SK-N-SH (cell line): ENCODE data around the gene UBE3B. TPM values are rescaled to one million over a fixed set of nuclear protein-coding genes. Genes with fewer than 3 reads are reported as not detected.
A peak's percentile ranks its signal among the peaks of the same experiment; 100 is the strongest.

ENCODE experiments used
- CTCF ChIA-PET: fragments of 300-600, 350-600 bp; formaldehyde crosslinking; extraction: SDS; loops from one replicate; lab custom pipeline; 2021; lab: Yijun Ruan, JAX
- POLR2A ChIA-PET: fragments of 350-600 bp; sonication (Branson Sonifier 250); formaldehyde crosslinking; extraction: SDS; loops from one replicate; lab custom pipeline; 2020; ENCODE audit warnings: antibody characterized with exemption, inconsistent platforms; lab: Yijun Ruan, JAX
- DNase-seq: peaks from one replicate; pipeline ENCODE4 v3.0.0; 2012
- H2AFZ ChIP-seq: fragments of 200-600 bp; sonication (generic); 2 replicates; pipeline ENCODE4 v1.8.1; 2016; ENCODE audit warnings: antibody characterized with exemption, mild to moderate bottlenecking, low read depth
- H3F3A ChIP-seq: fragments of 200-600 bp; sonication (generic); replicated peaks from 2 replicates; pipeline ENCODE3; 2016; ENCODE audit warnings: antibody characterized with exemption, mild to moderate bottlenecking; ENCODE audit not compliant: insufficient read depth
- H3K27ac ChIP-seq, 2 experiments: fragments of 200-500 bp in 1 of 2; fragments of 200-600 bp in 1 of 2; sonication (Bioruptor generic) in 1 of 2; sonication (generic), shearing (Covaris generic) in 1 of 2; 2 replicates each; pipeline versions ENCODE4 v1.5.1 to v1.6.1; 2014 to 2016; ENCODE audit warnings: low read depth in 2 of 2, inconsistent platforms in 1 of 2, low read length in 1 of 2, mild to moderate bottlenecking in 1 of 2, mixed read lengths in 1 of 2
- H3K27me3 ChIP-seq: fragments of 200-600 bp; sonication (generic), shearing (Covaris generic); 2 replicates; pipeline ENCODE4 v1.6.1; 2016; ENCODE audit warnings: mixed run types; ENCODE audit not compliant: insufficient read depth
- H3K36me3 ChIP-seq, 2 experiments: fragments of 200-500 bp in 1 of 2; fragments of 200-600 bp in 1 of 2; sonication (Bioruptor generic) in 1 of 2; sonication (generic) in 1 of 2; replicated peaks in 1 of 2; 2 replicates each; pipeline versions ENCODE3 to v1.5.1; 2014 to 2016; ENCODE audit warnings: low read length in 1 of 2, mild to moderate bottlenecking in 1 of 2; ENCODE audit not compliant: insufficient read depth in 2 of 2, control insufficient read depth in 1 of 2
- H3K4me1 ChIP-seq, 2 experiments: fragments of 200-500 bp in 1 of 2; fragments of 200-600 bp in 1 of 2; sonication (Bioruptor generic) in 1 of 2; sonication (generic), shearing (Covaris generic) in 1 of 2; 2 replicates each; pipeline versions ENCODE4 v1.5.1 to v1.6.1; 2014 to 2016; ENCODE audit warnings: low read depth in 1 of 2, low read length in 1 of 2, mixed run types in 1 of 2; ENCODE audit not compliant: insufficient read depth in 2 of 2, control insufficient read depth in 1 of 2
- H3K4me2 ChIP-seq: fragments of 200-600 bp; sonication (generic), shearing (Covaris generic); 2 replicates; pipeline ENCODE4 v1.6.1; 2017; ENCODE audit warnings: mixed run types
- H3K4me3 ChIP-seq, 2 experiments: fragments of 200-500 bp in 1 of 2; fragments of 200-600 bp in 1 of 2; sonication (Bioruptor generic) in 1 of 2; sonication (generic), shearing (Covaris generic) in 1 of 2; 2 replicates each; pipeline versions ENCODE4 v1.5.1 to v1.8.1; 2014 to 2016; ENCODE audit warnings: low read depth in 2 of 2, inconsistent platforms in 1 of 2, low read length in 1 of 2, mild to moderate bottlenecking in 1 of 2, mixed read lengths in 1 of 2, moderate library complexity in 1 of 2
- H3K79me2 ChIP-seq: fragments of 200-600 bp; sonication (generic); 2 replicates; pipeline ENCODE4 v1.8.1; 2017; ENCODE audit warnings: mild to moderate bottlenecking; ENCODE audit not compliant: insufficient read depth
- H3K9ac ChIP-seq: fragments of 200-600 bp; sonication (generic); 2 replicates; pipeline ENCODE4 v1.6.1; 2017; ENCODE audit warnings: mixed run types
- H3K9me2 ChIP-seq: fragments of 200-600 bp; sonication (generic); 2 replicates; pipeline ENCODE4 v1.6.1; 2017; ENCODE audit warnings: mixed run types
- H3K9me3 ChIP-seq: fragments of 200-600 bp; sonication (generic); 2 replicates; pipeline ENCODE4 v1.6.1; 2017; ENCODE audit warnings: mixed run types, mild to moderate bottlenecking, moderate library complexity
- H4K20me1 ChIP-seq: fragments of 200-600 bp; sonication (generic); 2 replicates; pipeline ENCODE4 v1.6.1; 2017; ENCODE audit warnings: mild to moderate bottlenecking, mixed run types; ENCODE audit not compliant: insufficient read depth
- CHD2 ChIP-seq: fragments of 150-350 bp; IDR thresholded peaks from 2 replicates; pipeline ENCODE4 v1.6.1; 2018; ENCODE audit warnings: low read length; ENCODE audit not compliant: partially characterized antibody
- ELF1 ChIP-seq: IDR thresholded peaks from 2 replicates; pipeline ENCODE4 v1.4.0; 2012
- EP300 ChIP-seq, 2 experiments: IDR thresholded peaks; 2 replicates each; pipeline versions ENCODE4 v1.4.0 to v1.6.1; 2012; ENCODE audit warnings: borderline replicate concordance in 1 of 2, low read depth in 1 of 2, low read length in 1 of 2
- EZH2phosphoT487 ChIP-seq: fragments of 200-600 bp; sonication (generic); IDR thresholded peaks from 2 replicates; pipeline ENCODE4 v1.6.1; 2017; ENCODE audit warnings: low read depth, mixed run types, mild to moderate bottlenecking, antibody characterized with exemption, moderate library complexity, borderline replicate concordance
- FOSL2 ChIP-seq: IDR thresholded peaks from 2 replicates; pipeline ENCODE4 v1.4.0; 2012; ENCODE audit warnings: low read depth, mild to moderate bottlenecking, moderate library complexity, borderline replicate concordance
- FOXJ3 ChIP-seq: sonication (generic); formaldehyde crosslinking; IDR thresholded peaks from 2 replicates; pipeline ENCODE4 v1.5.1; 2020; ENCODE audit warnings: mild to moderate bottlenecking, missing genetic modification reagents
- FOXM1 ChIP-seq: IDR thresholded peaks from 2 replicates; pipeline ENCODE4 v1.4.0; 2012; ENCODE audit warnings: low read depth, mild to moderate bottlenecking
- GATA2 ChIP-seq: sonication (generic); formaldehyde crosslinking; IDR thresholded peaks from 2 replicates; pipeline ENCODE4 v1.5.0; 2020; ENCODE audit warnings: mild to moderate bottlenecking, missing genetic modification reagents
- JUND ChIP-seq: IDR thresholded peaks from 2 replicates; pipeline ENCODE4 v1.4.0; 2012
- MEF2A ChIP-seq: IDR thresholded peaks from 2 replicates; pipeline ENCODE4 v1.4.0; 2012; ENCODE audit warnings: low read depth, borderline replicate concordance
- MXI1 ChIP-seq: IDR thresholded peaks from 2 replicates; pipeline ENCODE4 v1.6.1; 2012; ENCODE audit warnings: mild to moderate bottlenecking, low read depth, low read length, improper control_type of control experiment
- POLR2AphosphoS5 ChIP-seq: IDR thresholded peaks from 2 replicates; pipeline ENCODE4 v1.6.1; 2012; ENCODE audit warnings: low read depth, low read length
- RCOR1 ChIP-seq: fragments of 150-350 bp; IDR thresholded peaks from 2 replicates; pipeline ENCODE4 v1.6.1; 2017; ENCODE audit warnings: antibody characterized with exemption, low read length
- RFX5 ChIP-seq: IDR thresholded peaks from 2 replicates; pipeline ENCODE4 v1.6.1; 2012; ENCODE audit warnings: mild to moderate bottlenecking, improper control_type of control experiment, low read length
- RXRA ChIP-seq: IDR thresholded peaks from 2 replicates; pipeline ENCODE4 v1.4.0; 2012; ENCODE audit warnings: low read depth, mild to moderate bottlenecking, borderline replicate concordance
- SIN3A ChIP-seq: IDR thresholded peaks from 2 replicates; pipeline ENCODE4 v1.6.1; 2012; ENCODE audit warnings: low read depth, mild to moderate bottlenecking, low read length, moderate library complexity, borderline replicate concordance
- SMC3 ChIP-seq: IDR thresholded peaks from 2 replicates; pipeline ENCODE4 v1.6.1; 2012; ENCODE audit warnings: low read depth, low read length, improper control_type of control experiment
- TEAD4 ChIP-seq: IDR thresholded peaks from 2 replicates; pipeline ENCODE4 v1.4.0; 2012; ENCODE audit warnings: mild to moderate bottlenecking, borderline replicate concordance; ENCODE audit not compliant: insufficient read depth
- YY1 ChIP-seq: IDR thresholded peaks from 2 replicates; pipeline ENCODE4 v1.4.0; 2012; ENCODE audit warnings: low read depth, mild to moderate bottlenecking
- WGBS: methylation state at CpG from one replicate; pipeline ENCODE4 v1.1.6; 2017; ENCODE audit warnings: low lambda C conversion rate; 5-methylcytosine and 5-hydroxymethylcytosine counted together
- polyA plus RNA-seq, 3 experiments: library from polyadenylated mRNA; depleted of rRNA; stranded (reverse); fragments of >200 nt; gene quantifications; 2 replicates each; pipeline ENCODE4 v1.2.3, GENCODE V29; 2012
- TF ChIP-seq, protein P1 (sequence below): IDR thresholded peaks from 2 replicates; pipeline ENCODE4 v1.4.0; 2012; ENCODE audit warnings: low read depth, borderline replicate concordance
- TF ChIP-seq, protein P2 (sequence below): IDR thresholded peaks from 2 replicates; pipeline ENCODE4; 2012
- TF ChIP-seq, protein P3 (sequence below): fragments of 150-350 bp; IDR thresholded peaks from 2 replicates; pipeline ENCODE4 v1.6.1; 2017; ENCODE audit warnings: antibody characterized with exemption, low read length, low read depth, borderline replicate concordance
- TF ChIP-seq, protein P4 (sequence below): fragments of 200-600 bp; sonication (generic); IDR thresholded peaks from 2 replicates; pipeline ENCODE4 v1.6.1; 2017; ENCODE audit warnings: antibody characterized with exemption, mild to moderate bottlenecking, moderate library complexity
- TF ChIP-seq, protein P5 (sequence below): IDR thresholded peaks from 2 replicates; pipeline ENCODE4 v1.4.0; 2012; ENCODE audit warnings: low read depth
- TF ChIP-seq, protein P6 (sequence below): fragments of 150-350 bp; IDR thresholded peaks from 2 replicates; pipeline ENCODE4 v1.6.1; 2016; ENCODE audit warnings: mild to moderate bottlenecking, low read depth, low read length

The UBE3B gene
- polyA plus RNA-seq, 1 of the 3 experiments (the other 2 are of a cell fraction): 28.6 TPM

DNA sequence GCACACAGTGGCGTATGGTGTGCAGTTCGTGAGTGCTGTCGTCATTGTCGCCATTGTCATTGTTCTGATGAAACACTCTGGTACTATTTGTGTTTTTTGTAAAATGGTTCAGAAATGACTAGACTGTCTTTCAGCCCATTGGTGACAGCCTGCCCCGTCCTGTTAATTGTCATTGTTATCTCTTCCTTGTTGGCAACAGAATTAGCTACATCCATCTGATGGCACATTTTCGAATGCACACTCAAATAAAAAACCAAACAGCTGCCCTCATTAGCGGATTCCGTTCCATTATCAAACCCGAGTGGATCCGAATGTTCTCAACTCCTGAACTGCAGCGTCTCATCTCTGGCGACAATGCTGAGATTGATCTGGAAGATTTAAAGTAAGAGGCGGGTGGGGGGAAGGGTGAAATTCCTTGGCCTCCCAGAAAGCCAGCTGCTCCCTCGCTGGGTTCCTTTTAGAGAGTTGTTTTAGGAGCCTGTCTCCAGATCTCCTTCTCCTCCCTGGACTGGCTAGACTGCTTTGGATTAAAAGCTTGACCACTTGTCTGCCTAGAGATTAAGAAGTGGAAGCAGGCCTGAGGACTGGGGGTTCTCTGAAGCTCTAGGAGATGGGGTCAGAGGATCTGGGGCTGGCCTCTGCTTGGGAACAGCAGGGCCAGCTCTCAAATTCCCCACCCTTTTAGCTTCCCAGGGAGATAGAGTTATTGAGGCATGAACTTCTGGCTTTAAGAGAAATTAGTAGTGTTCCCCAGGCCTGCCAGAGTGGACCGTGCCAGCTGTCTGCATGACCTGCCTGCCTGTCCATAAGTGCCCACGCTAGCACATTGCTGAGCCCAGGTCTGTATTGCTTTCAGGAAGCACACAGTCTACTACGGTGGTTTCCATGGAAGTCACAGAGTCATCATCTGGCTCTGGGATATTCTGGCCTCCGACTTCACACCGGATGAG, 52.5 kb downstream of the UBE3B start:
- Histone ChIP-seq H3K4me3 (no peak overlapping the region; a peak in 1 of 4 replicates), H4K20me1 (no peaks in the 10 kb centered on the region), H3K79me2 (no peaks in the 10 kb centered on the region), H3F3A (no peaks in the 10 kb centered on the region), H3K4me1 (peaks cover 0 to 74% of the 10 kb centered on the region in 2 experiments; a peak in 2 of 4 replicates), H3K27me3 (no peaks in the 10 kb centered on the region), H3K9ac (no peak overlapping the region), H3K4me2 (no peak overlapping the region), H3K36me3 (peaks cover 7 to 64% of the 10 kb centered on the region in 2 experiments), H3K9me3 (no peaks in the 10 kb centered on the region), H3K27ac (peak overlapping the region in 1 of 2 experiments; percentile 97; a peak in 3 of 4 replicates), H2AFZ (no peak overlapping the region), H3K9me2 (no peaks in the 10 kb centered on the region)
- WGBS: 78% methylated on average over 19 of the region's 19 CpGs
- ChIA-PET POLR2A (interaction anchor here (0.7 to 1.4 kb wide), 3 partner anchors 10 to 92 kb away, joined by 3 to 5 read pairs (median 3); no protein-coding TSS in a partner anchor), CTCF (interaction anchor here (0.7 to 1.9 kb wide), 12 partner anchors 9 to 315 kb away, joined by 3 to 8 read pairs (median 3); no protein-coding TSS in a partner anchor)
- DNase-seq: no peak
- TF ChIP-seq, protein P1, sequence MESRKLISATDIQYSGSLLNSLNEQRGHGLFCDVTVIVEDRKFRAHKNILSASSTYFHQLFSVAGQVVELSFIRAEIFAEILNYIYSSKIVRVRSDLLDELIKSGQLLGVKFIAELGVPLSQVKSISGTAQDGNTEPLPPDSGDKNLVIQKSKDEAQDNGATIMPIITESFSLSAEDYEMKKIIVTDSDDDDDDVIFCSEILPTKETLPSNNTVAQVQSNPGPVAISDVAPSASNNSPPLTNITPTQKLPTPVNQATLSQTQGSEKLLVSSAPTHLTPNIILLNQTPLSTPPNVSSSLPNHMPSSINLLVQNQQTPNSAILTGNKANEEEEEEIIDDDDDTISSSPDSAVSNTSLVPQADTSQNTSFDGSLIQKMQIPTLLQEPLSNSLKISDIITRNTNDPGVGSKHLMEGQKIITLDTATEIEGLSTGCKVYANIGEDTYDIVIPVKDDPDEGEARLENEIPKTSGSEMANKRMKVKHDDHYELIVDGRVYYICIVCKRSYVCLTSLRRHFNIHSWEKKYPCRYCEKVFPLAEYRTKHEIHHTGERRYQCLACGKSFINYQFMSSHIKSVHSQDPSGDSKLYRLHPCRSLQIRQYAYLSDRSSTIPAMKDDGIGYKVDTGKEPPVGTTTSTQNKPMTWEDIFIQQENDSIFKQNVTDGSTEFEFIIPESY: no peak
- TF ChIP-seq, protein P2, sequence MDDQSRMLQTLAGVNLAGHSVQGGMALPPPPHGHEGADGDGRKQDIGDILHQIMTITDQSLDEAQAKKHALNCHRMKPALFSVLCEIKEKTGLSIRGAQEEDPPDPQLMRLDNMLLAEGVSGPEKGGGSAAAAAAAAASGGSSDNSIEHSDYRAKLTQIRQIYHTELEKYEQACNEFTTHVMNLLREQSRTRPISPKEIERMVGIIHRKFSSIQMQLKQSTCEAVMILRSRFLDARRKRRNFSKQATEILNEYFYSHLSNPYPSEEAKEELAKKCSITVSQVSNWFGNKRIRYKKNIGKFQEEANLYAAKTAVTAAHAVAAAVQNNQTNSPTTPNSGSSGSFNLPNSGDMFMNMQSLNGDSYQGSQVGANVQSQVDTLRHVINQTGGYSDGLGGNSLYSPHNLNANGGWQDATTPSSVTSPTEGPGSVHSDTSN: no peak
- TF ChIP-seq EZH2phosphoT487 (no peak), SIN3A (no peak), RXRA (no peak), YY1 (no peak), JUND (no peak), FOSL2 (no peak), RCOR1 (peak; percentile 74; the same call in 1 of the 2 replicates), CHD2 (peak; percentile 17), POLR2AphosphoS5 (no peak), GATA2 (CRISPR knock-in tag) (peak; percentile 74), FOXJ3 (CRISPR knock-in tag) (no peak), SMC3 (no peak), MXI1 (0 out of 2 replicates have a peak, but pooled peaks have one; percentile 8), MEF2A (no peak), ELF1 (no peak), TEAD4 (no peak), FOXM1 (no peak), EP300 (IDR thresholded peaks at IDR 0.05; ENCODE audit: borderline replicate concordance in 1 of 2, low read depth in 1 of 2, low read length in 1 of 2) (peak in 1 of 2 experiments; percentile 81; a peak in 2 of 4 replicates), RFX5 (no peak)
- TF ChIP-seq, protein P3, sequence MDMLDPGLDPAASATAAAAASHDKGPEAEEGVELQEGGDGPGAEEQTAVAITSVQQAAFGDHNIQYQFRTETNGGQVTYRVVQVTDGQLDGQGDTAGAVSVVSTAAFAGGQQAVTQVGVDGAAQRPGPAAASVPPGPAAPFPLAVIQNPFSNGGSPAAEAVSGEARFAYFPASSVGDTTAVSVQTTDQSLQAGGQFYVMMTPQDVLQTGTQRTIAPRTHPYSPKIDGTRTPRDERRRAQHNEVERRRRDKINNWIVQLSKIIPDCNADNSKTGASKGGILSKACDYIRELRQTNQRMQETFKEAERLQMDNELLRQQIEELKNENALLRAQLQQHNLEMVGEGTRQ: no peak
- TF ChIP-seq, protein P4, sequence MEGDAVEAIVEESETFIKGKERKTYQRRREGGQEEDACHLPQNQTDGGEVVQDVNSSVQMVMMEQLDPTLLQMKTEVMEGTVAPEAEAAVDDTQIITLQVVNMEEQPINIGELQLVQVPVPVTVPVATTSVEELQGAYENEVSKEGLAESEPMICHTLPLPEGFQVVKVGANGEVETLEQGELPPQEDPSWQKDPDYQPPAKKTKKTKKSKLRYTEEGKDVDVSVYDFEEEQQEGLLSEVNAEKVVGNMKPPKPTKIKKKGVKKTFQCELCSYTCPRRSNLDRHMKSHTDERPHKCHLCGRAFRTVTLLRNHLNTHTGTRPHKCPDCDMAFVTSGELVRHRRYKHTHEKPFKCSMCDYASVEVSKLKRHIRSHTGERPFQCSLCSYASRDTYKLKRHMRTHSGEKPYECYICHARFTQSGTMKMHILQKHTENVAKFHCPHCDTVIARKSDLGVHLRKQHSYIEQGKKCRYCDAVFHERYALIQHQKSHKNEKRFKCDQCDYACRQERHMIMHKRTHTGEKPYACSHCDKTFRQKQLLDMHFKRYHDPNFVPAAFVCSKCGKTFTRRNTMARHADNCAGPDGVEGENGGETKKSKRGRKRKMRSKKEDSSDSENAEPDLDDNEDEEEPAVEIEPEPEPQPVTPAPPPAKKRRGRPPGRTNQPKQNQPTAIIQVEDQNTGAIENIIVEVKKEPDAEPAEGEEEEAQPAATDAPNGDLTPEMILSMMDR: no peak
- TF ChIP-seq, protein P5, sequence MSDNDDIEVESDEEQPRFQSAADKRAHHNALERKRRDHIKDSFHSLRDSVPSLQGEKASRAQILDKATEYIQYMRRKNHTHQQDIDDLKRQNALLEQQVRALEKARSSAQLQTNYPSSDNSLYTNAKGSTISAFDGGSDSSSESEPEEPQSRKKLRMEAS: no peak
- TF ChIP-seq, protein P6, sequence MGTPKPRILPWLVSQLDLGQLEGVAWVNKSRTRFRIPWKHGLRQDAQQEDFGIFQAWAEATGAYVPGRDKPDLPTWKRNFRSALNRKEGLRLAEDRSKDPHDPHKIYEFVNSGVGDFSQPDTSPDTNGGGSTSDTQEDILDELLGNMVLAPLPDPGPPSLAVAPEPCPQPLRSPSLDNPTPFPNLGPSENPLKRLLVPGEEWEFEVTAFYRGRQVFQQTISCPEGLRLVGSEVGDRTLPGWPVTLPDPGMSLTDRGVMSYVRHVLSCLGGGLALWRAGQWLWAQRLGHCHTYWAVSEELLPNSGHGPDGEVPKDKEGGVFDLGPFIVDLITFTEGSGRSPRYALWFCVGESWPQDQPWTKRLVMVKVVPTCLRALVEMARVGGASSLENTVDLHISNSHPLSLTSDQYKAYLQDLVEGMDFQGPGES: no peak
